Epithelial cell of esophagus (primary cell): ENCODE results near the gene CACNA2D4.
A peak's percentile ranks its signal among the peaks of the same experiment; 100 is the strongest.

ENCODE experiments used
- DNase-seq: peaks from one replicate; pipeline ENCODE4 v3.0.0; 2010; ENCODE audit warnings: low read depth
- H3K4me3 ChIP-seq: 2 replicates; pipeline ENCODE4 v1.5.1; 2011; ENCODE audit warnings: mild to moderate bottlenecking, low read length, control low read depth
- CTCF ChIP-seq: IDR thresholded peaks from 2 replicates; pipeline ENCODE4 v1.5.1; 2011; ENCODE audit warnings: low read depth, mild to moderate bottlenecking, low read length, control low read depth, inconsistent platforms; ENCODE audit not compliant: insufficient read depth; ENCODE audit errors: missing control alignments

CACNA2D4 gene

DNA sequence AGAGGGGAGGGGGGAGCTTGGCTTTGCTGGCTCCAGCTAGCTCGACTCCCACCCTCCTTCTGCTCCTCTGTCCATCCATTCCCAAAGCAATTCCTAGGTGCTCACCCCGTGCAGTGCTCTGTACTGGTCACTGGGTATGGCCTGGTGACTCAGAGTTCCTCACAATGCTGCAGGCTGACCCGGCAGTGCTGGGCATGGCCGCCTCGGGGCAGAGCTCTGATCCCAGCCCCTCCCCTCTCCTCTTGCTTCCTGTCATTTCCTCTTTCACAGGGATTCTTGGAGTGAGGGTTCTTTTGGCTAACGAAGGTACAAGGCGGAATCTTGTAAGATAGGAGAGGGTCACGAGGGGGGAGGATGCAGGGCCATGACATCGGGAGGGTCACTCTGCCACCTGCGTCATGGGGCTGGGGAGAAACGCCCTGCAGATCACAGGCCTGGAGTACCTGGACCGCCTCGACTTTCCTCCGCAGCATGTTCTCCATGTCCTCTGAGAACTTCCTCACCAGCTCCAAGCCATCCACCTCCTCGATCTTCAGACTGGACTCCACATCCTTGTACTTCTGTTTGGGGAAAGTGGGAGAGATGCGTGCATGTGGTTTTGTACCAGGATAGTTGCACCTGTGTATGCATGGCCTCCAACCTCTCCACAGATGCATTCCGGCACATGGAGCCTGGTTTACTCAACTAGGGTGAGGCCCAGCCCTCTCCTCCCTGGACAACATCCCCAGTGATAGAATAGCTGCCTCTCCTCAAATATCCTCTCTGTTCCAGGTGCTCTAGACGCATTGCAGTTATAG is 5.7 kb downstream of the CACNA2D4 start:
- DNase-seq, result no peak
- TF ChIP-seq CTCF, result no peak
- no peak overlapping the region for H3K4me3 ChIP-seq

- TF ChIP-seq CTCF, result no peak
- H3K4me3 ChIP-seq, result no peak overlapping the region
- no peak for DNase-seq
These were observed 6.6 kb downstream of the CACNA2D4 start for GRCh38 chr12:1911598-1912575.

DNA sequence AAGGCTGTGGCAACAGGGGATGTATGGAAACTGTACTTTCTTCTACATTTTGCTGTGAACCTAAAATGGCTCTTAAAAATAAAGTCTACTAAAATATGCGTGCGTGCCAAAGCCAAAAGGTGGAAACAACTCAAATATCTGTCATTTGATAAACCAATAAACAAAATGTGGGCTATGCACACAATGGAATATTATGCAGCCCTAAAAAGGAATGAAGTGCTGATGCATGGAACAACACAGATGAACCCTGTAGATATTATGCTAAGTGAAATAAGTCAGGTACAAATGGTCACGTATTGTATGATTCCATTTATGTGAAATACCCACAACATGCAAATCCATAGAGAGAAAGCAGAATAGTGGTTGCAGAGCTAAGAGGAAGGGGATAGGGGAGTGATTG is 8.0 kb downstream of the CACNA2D4 start:
- H3K4me3 ChIP-seq, result no peak overlapping the region
- DNase-seq, result no peak
- no peak for TF ChIP-seq CTCF

DNA sequence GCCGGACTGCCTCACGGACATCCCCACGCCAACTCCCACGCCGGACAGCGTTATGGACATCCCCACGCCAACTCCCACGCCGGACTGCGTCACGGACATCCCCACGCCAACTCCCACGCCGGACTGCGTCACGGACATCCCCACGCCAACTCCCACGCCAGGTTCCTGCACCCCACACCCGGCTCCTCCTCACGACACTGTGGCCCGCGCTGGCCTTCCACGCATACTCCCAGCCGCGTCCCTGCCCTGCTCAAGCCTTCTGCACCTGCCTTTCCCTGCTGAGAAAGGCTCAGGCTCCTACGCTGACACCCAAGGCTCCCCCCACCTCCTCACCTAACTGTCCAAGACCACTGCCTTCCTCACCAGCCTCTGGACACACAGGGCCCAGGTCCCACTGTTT is 9.7 kb downstream of the CACNA2D4 start:
- no peak overlapping the region for H3K4me3 ChIP-seq
- no peak for TF ChIP-seq CTCF
- no peak for DNase-seq

DNA sequence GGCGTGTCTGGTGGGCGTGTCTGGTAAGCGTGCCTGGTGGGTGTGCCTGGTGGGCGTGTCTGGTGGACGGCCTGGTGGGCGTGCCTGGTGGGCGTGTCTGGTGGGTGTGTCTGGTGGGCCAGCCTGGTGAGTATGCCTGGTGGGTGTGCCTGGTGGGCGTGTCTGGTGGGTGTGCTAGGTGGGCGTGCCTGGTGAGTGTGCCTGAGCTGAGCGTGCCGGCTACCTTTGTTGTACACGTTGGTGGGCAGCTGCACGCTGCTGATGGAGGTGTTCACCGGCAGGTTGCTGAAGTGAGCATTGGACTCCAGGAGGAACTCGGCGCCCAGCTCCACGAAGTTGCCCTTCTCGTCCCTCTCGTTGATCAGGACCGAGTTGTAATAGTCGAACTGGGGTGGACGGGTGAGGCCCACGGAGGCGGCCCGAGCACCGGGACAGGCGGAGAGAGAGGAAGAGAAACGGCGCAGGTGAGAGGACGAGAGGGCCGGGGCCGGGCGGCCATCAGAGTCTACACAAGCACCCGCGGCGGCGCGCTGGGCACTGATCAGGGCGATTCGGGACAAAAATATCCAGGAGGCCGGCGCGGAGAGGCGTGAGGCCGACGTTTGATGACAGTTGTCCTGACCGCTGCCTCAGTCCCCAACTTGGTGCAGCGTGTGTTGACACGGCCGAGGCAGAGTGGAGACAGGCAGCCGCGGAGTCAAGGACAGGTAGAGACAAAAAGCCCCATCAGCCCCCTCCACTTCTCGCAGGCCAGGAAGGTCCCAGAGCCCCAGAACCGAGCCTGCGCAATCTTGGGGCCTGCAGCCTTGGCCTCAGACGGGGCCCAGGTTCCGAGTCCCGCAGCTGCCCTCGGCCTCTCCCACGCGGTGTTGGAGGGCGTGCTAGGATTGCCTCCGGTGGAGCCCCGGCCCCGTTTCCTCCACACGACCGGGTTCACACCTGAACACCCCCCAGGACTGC is 10.5 kb downstream of the CACNA2D4 start:
- H3K4me3 ChIP-seq, result no peak overlapping the region
- no peak for TF ChIP-seq CTCF
- peak; percentile 7 for DNase-seq

DNA sequence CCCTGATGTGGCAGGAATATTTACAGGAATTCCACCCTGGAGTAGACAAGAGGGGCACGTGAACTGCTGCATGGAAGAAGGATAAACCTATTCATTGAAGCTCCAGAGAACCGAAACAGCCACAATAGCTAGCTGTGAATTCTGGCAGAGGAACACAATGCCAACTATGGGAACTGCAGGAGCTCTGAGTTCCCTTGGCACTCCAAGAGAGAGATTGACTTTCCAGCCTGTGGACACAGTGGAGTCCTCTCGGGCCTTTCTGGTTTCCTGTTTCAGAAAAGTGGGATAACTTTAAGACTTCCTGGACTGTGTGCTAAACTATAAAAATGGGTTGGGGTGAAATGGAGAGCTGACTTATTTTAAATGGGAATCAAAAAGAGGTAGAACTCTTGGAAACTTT is 11.9 kb downstream of the CACNA2D4 start:
- DNase-seq, result no peak
- no peak overlapping the region for H3K4me3 ChIP-seq
- TF ChIP-seq CTCF, result no peak
